A673 (cell line): ENCODE measurements around the gene WDR88. TPM values are rescaled to one million over a fixed set of nuclear protein-coding genes. Genes with fewer than 3 reads are reported as not detected.
"Not testable (repeated sequence)": the region's sequence is repeated elsewhere in the genome, so short reads cannot be mapped to it uniquely, and the experiment has no call there.

ENCODE experiments used
- BruUV-seq: library from RNA; stranded (reverse); fragments of 400-500 nt; replicated peaks from 2 replicates; lab custom pipeline; 2021; lab: Mats Ljungman, UMichigan
- CTCF ChIA-PET: fragments of 300-600 bp; sonication (Branson Sonifier 250); formaldehyde crosslinking; loops from one replicate; lab custom pipeline; 2022; ENCODE audit warnings: antibody characterized with exemption; lab: Charles Lee
- POLR2A ChIA-PET: fragments of 300-600 bp; sonication (Branson Sonifier 250); formaldehyde crosslinking; loops from one replicate; lab custom pipeline; 2022; ENCODE audit warnings: antibody characterized with exemption; ENCODE audit not compliant: low non-redundant PET; lab: Charles Lee
- DNase-seq: peaks from one replicate; pipeline ENCODE4 v3.0.0-alpha.2; 2015; ENCODE audit warnings: low spot score
- H3K27ac ChIP-seq: fragments of 200-600 bp; sonication (generic); 2 replicates; pipeline ENCODE4 v1.5.1; 2016; ENCODE audit warnings: mixed run types, low read depth, mild to moderate bottlenecking, mixed read lengths, antibody characterized with exemption, low read length; ENCODE audit not compliant: poor library complexity, severe bottlenecking
- H3K27me3 ChIP-seq: fragments of 200-600 bp; sonication (generic); replicated peaks from 2 replicates; pipeline ENCODE4 v1.6.1; 2017; ENCODE audit warnings: mixed run types, low read depth, mild to moderate bottlenecking, mixed read lengths, antibody characterized with exemption, low read length; ENCODE audit not compliant: insufficient read depth, poor library complexity
- H3K36me3 ChIP-seq: fragments of 200-600 bp; sonication (generic); 2 replicates; pipeline ENCODE4 v1.6.1; 2016; ENCODE audit warnings: mixed run types, mild to moderate bottlenecking, mixed read lengths, antibody characterized with exemption, low read length; ENCODE audit not compliant: insufficient read depth, poor library complexity, severe bottlenecking
- H3K4me1 ChIP-seq: fragments of 200-600 bp; sonication (generic); 2 replicates; pipeline ENCODE4 v1.6.1; 2017; ENCODE audit warnings: mixed run types, mild to moderate bottlenecking, mixed read lengths, antibody characterized with exemption, low read length; ENCODE audit not compliant: insufficient read depth, poor library complexity, severe bottlenecking
- H3K4me3 ChIP-seq: fragments of 200-600 bp; sonication (generic); 2 replicates; pipeline ENCODE4 v1.5.1; 2016; ENCODE audit warnings: low read depth, mixed run types, mild to moderate bottlenecking, mixed read lengths, low read length; ENCODE audit not compliant: poor library complexity, severe bottlenecking
- H3K9me3 ChIP-seq: fragments of 200-600 bp; sonication (generic); 2 replicates; pipeline ENCODE4 v1.6.1; 2016; ENCODE audit warnings: mixed run types, low read depth, mild to moderate bottlenecking, mixed read lengths, antibody characterized with exemption, low read length; ENCODE audit not compliant: poor library complexity, severe bottlenecking
- CTCF ChIP-seq: fragments of 300-800, 200-600 bp; sonication (generic); conservative IDR thresholded peaks from 2 replicates; pipeline ENCODE4 v1.5.1; 2017; ENCODE audit warnings: low read depth, mild to moderate bottlenecking, antibody characterized with exemption, low read length, moderate library complexity, mixed read lengths
- EZH2 ChIP-seq: fragments of 200-600 bp; sonication (generic); IDR thresholded peaks from 2 replicates; pipeline ENCODE4 v1.6.1; 2017; ENCODE audit warnings: borderline replicate concordance, low read depth, mild to moderate bottlenecking, mixed read lengths, antibody characterized with exemption, low read length; ENCODE audit not compliant: poor library complexity, severe bottlenecking
- intact Hi-C: fragments of 100-400 bp; cut with micrococcal nuclease; formaldehyde crosslinking; loops from one replicate; pipeline ENCODE4 v1.10.0; 2022; ENCODE audit not compliant: unreplicated experiment
- total RNA-seq: library from RNA; stranded (reverse); gene quantifications from 2 replicates; pipeline ENCODE4 v1.2.3, GENCODE V29; 2021

Gene WDR88
- total RNA-seq, 1 experiment from 2014 or later = not detected

- ChIA-PET CTCF (no interaction called here), POLR2A (no interaction called here)
- Histone ChIP-seq H3K4me1 (no peaks in the 10 kb centered on the region), H3K9me3 (no peaks in the 10 kb centered on the region), H3K4me3 (no peak overlapping the region), H3K27me3 (no peaks in the 10 kb centered on the region), H3K36me3 (no peaks in the 10 kb centered on the region), H3K27ac (no peak overlapping the region)
- intact Hi-C loops = no loop called here
- no TSS peak for BruUV-seq
- TF ChIP-seq CTCF = no peak
- no peak for TF ChIP-seq EZH2
- DNase-seq = no peak
These were observed 15.6 kb downstream of the WDR88 start for GRCh38 chr19:33147538-33147937.

GRCh38 chr19:33150852-33151518, 19.1 kb downstream of the WDR88 start:
- no peak for DNase-seq
- Histone ChIP-seq H3K36me3 (no peaks in the 10 kb centered on the region), H3K27ac (no peak overlapping the region), H3K27me3 (no peaks in the 10 kb centered on the region), H3K4me1 (no peaks in the 10 kb centered on the region), H3K4me3 (no peak overlapping the region), H3K9me3 (no peaks in the 10 kb centered on the region)
- ChIA-PET POLR2A (no interaction called here), CTCF (no interaction called here)
- TF ChIP-seq CTCF (no peak), EZH2 (no peak)
- intact Hi-C loops = no loop called here
- BruUV-seq = no TSS peak

GRCh38 chr19:33152176-33152575, 20.3 kb downstream of the WDR88 start:
- Histone ChIP-seq H3K27ac (no peak overlapping the region), H3K4me3 (no peak overlapping the region), H3K27me3 (no peaks in the 10 kb centered on the region), H3K9me3 (no peaks in the 10 kb centered on the region), H3K4me1 (no peaks in the 10 kb centered on the region), H3K36me3 (no peaks in the 10 kb centered on the region)
- DNase-seq = no peak
- ChIA-PET CTCF (no interaction called here), POLR2A (no interaction called here)
- BruUV-seq = no TSS peak
- no peak for TF ChIP-seq CTCF
- no peak for TF ChIP-seq EZH2
- intact Hi-C loops = no loop called here

- H3K27ac ChIP-seq, POLR2A ChIA-PET, intact Hi-C loops: not testable (repeated sequence)
These were observed 20.7 kb downstream of the WDR88 start for GRCh38 chr19:33152625-33153024.

GRCh38 chr19:33154313-33154712, 22.4 kb downstream of the WDR88 start:
- BruUV-seq, H3K27ac ChIP-seq, H3K4me1 ChIP-seq, CTCF ChIA-PET, H3K27me3 ChIP-seq, H3K9me3 ChIP-seq, POLR2A ChIA-PET, intact Hi-C loops, H3K4me3 ChIP-seq, DNase-seq, H3K36me3 ChIP-seq: not testable (repeated sequence)

More at GRCh38 chr19:33152625-33153024, 20.7 kb downstream of the WDR88 start:
- H3K36me3 ChIP-seq, H3K27me3 ChIP-seq, DNase-seq, H3K9me3 ChIP-seq, H3K4me3 ChIP-seq, H3K4me1 ChIP-seq, CTCF ChIA-PET, BruUV-seq: not testable (repeated sequence)
